ENCODE data around the gene OLFM1. TPM values are rescaled to one million over a fixed set of nuclear protein-coding genes. Genes with fewer than 3 reads are reported as not detected.

The OLFM1 gene
- total RNA-seq, 1 donor from 2014 or later, result 2.8 TPM

DNA sequence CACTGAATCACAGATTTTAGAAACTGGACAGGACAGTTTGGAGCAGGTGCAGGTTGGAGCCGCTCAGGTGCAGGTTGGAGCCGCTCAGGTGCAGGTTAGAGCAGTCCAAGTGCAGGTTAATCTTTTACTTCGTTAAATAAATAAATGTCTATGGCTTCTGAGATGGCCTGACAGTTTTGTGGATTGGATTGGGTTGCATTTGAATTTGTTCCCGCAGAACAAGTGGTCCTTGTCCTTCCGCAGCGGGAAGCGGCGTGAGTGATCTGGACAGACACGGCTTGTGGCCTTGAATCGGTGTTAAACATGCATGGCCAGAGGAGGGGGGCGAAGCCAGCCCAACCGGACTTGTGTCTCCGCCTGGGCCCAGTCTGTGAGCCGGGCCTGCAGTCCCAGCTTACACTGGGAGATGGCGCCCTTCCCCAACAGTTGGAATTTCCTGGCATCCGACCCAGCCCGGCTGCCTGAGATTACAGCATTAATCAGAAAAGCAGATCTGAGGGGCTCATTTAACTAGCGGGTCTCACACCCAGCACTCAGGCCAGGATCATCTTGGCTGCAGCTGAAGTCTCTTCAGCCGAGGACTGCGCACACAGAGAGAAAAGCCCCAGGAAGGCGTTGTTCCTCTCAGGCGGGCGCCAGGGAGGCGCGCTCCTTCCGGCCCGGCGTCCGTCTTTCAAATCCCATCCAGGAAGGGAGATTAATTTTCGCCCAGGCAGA lies 1.5 kb upstream of the OLFM1 start:
- TF ChIP-seq, protein P1, sequence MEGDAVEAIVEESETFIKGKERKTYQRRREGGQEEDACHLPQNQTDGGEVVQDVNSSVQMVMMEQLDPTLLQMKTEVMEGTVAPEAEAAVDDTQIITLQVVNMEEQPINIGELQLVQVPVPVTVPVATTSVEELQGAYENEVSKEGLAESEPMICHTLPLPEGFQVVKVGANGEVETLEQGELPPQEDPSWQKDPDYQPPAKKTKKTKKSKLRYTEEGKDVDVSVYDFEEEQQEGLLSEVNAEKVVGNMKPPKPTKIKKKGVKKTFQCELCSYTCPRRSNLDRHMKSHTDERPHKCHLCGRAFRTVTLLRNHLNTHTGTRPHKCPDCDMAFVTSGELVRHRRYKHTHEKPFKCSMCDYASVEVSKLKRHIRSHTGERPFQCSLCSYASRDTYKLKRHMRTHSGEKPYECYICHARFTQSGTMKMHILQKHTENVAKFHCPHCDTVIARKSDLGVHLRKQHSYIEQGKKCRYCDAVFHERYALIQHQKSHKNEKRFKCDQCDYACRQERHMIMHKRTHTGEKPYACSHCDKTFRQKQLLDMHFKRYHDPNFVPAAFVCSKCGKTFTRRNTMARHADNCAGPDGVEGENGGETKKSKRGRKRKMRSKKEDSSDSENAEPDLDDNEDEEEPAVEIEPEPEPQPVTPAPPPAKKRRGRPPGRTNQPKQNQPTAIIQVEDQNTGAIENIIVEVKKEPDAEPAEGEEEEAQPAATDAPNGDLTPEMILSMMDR (IDR thresholded peaks at IDR 0.05), result peak; percentile 93
- Mint-ChIP-seq H3K4me3 (ENCODE audit: unreplicated experiment) (peak overlapping the region; percentile 67), H3K36me3 (ENCODE audit: low read depth) (no peaks in the 10 kb centered on the region), H3K27ac (ENCODE audit: unreplicated experiment) (no peak overlapping the region), H3K27me3 (ENCODE audit: low read depth) (peaks cover 53% of the 10 kb centered on the region), H3K4me1 (ENCODE audit: low read depth) (peaks cover 6% of the 10 kb centered on the region), H3K9me3 (ENCODE audit: low read depth) (no peaks in the 10 kb centered on the region)
- peak; percentile 84 for DNase-seq (ENCODE audit: low spot score)

DNA sequence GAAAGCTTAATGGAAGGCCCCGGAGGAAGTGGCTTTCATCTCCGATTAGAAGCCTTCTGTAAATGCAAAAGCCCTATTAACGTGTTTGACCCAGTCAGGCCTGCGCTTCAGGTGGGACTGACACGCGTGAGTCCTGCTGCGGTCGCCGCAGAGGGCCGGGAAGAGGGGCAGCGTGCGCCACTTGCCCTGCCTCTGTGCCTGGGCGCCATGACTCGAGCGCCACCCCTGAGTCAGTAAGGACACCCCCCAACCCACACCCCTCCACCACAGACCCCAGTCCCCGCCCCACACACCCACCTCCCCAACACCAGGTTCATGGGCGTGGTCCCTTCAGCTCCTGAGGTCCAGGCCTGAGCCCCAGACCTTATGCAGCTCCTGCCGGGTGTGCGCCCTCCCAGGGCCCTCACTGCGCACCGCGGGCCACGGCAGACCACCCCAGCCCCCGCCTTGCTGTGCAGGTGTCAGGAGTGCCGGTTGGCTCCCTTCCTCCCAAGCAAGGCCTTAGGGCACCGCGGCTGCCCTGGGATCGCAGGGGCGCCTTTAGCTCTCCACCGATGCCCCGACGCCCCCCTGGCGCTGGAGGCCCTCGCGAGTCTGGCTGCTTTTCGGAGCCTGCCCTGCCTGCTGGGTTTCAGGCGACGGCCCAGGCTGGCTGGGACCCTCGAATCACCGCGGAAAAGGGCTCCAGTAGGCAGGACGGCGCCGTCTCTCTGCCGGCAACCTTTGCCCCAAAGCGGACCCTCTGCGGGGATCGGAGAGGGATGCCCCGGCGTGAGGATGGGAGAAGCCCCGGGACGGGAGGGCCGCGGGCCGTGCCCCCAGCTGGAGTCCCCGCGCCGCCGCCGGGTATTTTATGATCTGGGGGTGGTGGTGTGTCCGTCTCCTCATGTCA lies 625 bp upstream of the OLFM1 start:
- peaks cover 57% of the 10 kb centered on the region for H3K27me3 Mint-ChIP-seq (ENCODE audit: low read depth)
- H3K27ac Mint-ChIP-seq (ENCODE audit: unreplicated experiment), result no peak overlapping the region
- no peak overlapping the region for H3K4me3 Mint-ChIP-seq (ENCODE audit: unreplicated experiment)
- DNase-seq (ENCODE audit: low spot score), result peak; percentile 84
- peaks cover 6% of the 10 kb centered on the region for H3K4me1 Mint-ChIP-seq (ENCODE audit: low read depth)
- H3K36me3 Mint-ChIP-seq (ENCODE audit: low read depth), result no peaks in the 10 kb centered on the region
- TF ChIP-seq, protein P1 (IDR thresholded peaks at IDR 0.05), result no peak
- H3K9me3 Mint-ChIP-seq (ENCODE audit: low read depth), result no peaks in the 10 kb centered on the region

DNA sequence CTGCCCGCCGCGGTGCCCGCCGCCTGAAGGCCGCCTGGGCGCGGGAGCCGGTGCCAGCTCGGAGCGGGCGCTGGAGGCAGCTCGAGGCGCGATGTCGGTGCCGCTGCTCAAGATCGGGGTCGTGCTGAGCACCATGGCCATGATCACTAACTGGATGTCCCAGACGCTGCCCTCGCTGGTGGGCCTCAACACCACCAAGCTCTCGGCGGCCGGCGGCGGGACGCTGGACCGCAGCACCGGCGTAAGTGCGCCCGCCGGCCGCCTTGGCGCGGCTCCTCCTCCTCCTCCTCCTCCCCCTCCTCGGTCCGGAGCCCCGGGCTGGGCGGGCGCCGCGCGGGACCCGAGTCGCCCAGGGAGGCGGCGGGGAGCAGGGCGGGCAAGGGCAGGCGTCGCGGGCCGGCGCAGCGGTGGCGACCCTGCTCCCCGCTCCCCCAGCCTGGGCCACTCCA lies 455 bp downstream of the OLFM1 start:
- TF ChIP-seq, protein P1 (IDR thresholded peaks at IDR 0.05), result no peak
- peaks cover 54% of the 10 kb centered on the region for H3K27me3 Mint-ChIP-seq (ENCODE audit: low read depth)
- no peaks in the 10 kb centered on the region for H3K36me3 Mint-ChIP-seq (ENCODE audit: low read depth)
- peak; percentile 69 for DNase-seq (ENCODE audit: low spot score)
- no peak overlapping the region for H3K27ac Mint-ChIP-seq (ENCODE audit: unreplicated experiment)
- H3K4me1 Mint-ChIP-seq (ENCODE audit: low read depth), result peaks cover 6% of the 10 kb centered on the region
- H3K4me3 Mint-ChIP-seq (ENCODE audit: unreplicated experiment), result no peak overlapping the region
- H3K9me3 Mint-ChIP-seq (ENCODE audit: low read depth), result no peaks in the 10 kb centered on the region

DNA sequence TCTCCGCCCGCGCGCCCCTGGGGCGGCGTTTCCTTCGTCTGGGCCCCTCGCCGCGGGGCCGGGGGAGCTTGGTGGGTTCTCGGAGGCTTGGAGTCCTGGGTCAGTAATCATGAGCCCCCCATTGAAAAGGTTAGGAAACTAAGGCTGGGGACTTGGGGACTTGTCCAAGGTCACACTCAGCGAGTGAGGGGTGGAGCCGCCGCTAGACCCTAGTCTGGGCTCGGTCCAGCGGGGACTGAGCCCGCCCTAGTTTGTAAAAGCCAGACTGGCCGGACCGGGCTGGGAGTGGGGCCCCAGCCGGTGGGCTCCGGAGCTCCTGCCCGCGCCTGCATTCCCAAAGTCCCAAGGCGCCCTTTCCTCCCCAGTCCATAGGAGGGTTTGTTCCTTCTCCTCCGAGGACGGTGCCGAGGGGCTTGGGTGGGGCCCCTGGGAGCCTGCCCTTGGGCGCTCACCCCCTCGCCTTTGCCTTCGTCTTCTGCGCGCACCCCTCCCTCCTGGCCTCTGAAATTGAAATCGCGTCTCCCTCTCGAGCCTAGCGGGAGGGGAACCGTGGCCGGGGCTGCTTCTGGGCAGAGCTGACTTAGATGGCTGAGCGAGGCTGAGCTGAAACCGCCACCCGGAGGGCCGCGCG lies 995 bp downstream of the OLFM1 start:
- H3K4me3 Mint-ChIP-seq (ENCODE audit: unreplicated experiment), result no peak overlapping the region

More for the DNA sequence above, 995 bp downstream of the OLFM1 start:
- no peak for DNase-seq (ENCODE audit: low spot score)
- H3K9me3 Mint-ChIP-seq (ENCODE audit: low read depth), result no peaks in the 10 kb centered on the region
- H3K4me1 Mint-ChIP-seq (ENCODE audit: low read depth), result peaks cover 6% of the 10 kb centered on the region
- H3K27ac Mint-ChIP-seq (ENCODE audit: unreplicated experiment), result no peak overlapping the region
- no peaks in the 10 kb centered on the region for H3K36me3 Mint-ChIP-seq (ENCODE audit: low read depth)
- TF ChIP-seq, protein P1 (IDR thresholded peaks at IDR 0.05), result no peak
- peaks cover 54% of the 10 kb centered on the region for H3K27me3 Mint-ChIP-seq (ENCODE audit: low read depth)
